Limb (tissue), 2 donors: Measurements from ENCODE around the gene GREB1L.

ENCODE experiments used
- DNase-seq, 2 donors: peaks; one replicate each; pipeline ENCODE4 v3.0.0-alpha.2; 2016; ENCODE audit errors: extremely low spot score in 2 of 2

The GREB1L gene

DNA sequence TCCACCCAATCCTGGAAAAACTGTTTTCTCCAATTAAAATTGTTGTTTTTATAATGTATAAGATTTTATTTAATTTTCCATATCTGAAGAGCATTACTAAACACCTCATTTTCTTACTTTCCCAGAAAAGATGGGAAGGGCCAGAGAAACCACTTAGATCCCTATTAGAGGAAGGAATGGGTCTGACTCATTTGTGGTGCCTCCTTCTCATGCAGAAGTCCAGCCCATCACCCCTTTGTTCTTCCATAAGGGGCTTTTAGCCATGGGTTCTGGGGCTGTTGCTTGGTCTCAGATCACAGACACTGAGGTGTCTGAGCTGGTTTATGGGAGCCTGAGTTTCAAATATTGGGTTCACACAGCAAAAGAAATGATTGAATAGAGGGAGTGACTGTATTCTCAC lies 206.3 kb downstream of the GREB1L start:
- DNase-seq = no peak

DNA sequence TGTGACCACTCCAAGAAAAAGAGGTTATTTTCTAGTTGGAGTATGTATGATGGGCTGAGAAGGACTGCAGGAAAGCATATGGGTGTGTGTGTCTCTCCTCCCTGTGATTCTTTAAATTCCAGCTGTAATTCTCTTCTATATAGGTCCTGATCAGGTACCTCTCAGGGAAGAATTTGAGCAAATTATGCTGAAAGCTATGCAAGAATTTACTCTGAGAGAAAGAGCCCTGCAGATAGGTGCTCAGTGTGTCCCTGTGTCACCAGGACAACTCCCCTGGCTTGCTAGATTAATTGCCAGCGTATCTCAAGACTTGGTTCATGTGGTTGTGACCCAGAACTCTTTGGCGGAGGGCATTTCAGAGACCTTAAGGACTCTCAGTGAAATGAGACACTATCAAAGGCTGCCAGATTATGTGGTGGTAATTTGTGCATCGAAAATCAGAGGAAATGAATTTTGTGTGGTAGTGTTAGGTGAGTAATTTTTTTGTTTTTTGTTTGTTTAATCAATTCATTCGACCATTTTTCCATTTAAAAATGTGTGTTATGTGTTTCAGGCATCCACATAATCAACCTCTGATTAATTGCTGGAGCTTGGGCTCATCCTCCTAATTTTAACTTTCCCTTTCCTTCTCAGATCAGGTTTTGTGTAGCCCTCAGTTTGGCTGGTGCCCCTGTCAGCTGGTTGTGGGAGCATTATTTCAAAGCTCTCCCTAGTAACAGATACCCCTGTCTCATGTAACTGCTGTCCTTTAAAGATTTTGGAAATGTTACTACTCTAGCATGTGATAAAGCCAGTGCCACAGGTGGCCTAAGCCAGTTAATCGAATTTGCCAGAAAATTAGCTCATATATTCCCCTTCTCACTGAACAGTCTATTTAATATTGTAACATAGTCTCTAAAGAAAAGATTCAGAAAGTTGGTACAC lies 207.6 kb downstream of the GREB1L start:
- DNase-seq = no peak

DNA sequence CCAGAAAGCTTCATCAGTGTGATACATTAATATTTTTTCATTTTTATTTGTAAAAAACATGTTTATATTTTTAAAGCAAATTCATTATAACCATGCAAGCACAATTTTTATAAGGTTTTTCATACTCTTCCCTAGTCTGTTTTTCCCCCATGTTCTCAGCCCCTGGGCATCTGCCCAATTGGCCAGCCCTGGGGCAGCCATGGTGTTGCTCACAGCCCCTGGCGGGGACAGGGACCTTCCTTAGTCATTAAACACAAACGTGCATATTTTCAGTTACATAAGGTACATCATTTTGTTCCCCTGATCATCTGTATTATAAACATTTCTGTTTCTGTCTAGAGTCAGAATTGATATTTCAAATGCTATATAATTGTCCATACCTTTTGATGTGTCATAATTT lies 208.5 kb downstream of the GREB1L start:
- no peak for DNase-seq

DNA sequence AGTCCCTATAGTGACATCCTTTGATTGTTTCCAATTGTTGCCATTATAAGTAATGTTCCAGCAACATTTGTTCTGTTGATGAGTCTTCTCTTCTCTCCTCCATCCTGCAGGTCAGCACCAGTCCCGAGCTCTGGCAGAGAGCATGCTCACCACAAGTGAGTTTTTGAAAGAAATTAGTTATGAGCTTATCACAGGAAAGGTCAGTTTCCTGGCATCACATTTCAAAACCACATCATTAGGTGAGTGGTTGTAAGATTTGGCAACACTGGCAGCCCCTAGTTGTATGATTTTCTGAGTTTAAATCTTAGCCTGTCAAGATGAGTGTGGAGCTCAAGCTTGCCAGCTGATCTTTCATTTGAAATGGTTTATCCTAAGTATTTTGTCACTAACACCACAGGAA lies 208.9 kb downstream of the GREB1L start:
- no peak for DNase-seq

DNA sequence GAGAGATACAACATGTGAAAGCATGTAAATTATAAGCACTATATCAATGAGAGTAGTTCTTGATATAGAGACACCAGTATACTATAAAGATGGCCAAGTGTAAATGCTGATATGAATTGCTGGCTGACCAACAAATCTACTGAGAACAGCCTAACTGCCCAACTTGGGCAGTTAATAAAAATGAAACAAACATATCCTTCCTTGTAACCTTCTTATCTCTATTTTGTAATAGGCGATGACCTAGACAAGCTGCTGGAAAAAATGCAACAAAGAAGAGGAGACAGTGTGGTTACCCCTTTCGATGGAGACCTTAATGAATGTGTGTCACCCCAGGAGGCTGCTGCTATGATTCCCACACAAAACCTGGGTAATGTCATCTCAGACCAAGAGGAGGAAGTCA lies 209.8 kb downstream of the GREB1L start:
- DNase-seq = no peak

DNA sequence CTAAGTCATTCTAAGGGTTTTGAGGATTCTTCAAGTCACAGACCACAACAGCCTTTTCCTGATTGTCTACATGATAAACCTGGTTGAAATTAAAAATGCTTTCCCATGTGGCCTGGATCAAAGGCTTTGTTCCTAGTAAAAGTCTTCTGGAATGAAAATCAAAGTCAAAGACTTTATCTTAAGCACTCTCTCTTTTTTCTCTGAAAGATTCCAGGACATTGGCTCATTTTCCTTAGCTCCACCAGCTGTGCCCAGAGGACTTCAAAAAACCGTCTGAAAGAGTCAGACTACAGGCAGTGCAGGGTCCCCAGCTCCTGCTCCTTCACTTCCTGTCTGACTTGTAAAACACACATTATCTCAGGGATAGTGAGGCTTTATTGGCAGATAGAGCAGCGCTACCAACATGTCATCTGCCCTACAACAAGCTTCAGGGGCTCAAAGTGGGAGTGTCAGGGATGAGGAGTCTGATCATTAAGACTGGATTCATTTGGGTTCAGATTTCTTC lies 210.3 kb downstream of the GREB1L start:
- no peak for DNase-seq

DNA sequence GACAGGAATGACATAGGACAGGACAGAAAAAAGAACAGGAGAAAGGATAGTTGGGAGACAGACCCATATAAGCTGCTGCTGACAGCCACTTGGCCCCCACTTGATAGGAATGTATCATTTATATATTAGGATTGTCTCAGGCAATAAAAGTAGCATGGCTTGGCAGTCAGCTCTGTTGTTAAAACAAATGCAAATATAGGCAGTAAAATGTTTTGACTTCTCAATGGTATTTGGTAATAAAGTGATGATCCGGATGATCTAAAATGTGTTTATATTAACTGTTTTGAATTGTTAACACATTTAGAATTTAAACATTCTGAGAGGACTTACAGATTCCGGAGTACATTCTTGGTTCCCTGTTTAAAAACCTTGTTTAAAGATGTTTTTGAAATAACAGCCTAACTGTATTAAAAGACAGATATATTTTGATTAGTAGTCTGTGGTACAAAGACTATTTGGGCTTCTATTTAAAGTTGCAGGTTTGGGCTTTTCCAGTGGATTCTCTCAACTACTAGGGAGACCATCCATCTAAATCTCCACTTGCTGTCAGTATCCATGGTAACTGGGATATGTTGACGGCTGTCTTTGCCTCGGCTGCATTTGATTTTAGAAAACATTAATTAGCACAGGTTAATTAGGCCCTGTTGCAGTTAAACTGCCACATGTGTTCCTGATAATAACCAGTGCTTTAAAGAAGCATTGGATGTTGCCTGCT lies 210.9 kb downstream of the GREB1L start:
- DNase-seq = no peak

DNA sequence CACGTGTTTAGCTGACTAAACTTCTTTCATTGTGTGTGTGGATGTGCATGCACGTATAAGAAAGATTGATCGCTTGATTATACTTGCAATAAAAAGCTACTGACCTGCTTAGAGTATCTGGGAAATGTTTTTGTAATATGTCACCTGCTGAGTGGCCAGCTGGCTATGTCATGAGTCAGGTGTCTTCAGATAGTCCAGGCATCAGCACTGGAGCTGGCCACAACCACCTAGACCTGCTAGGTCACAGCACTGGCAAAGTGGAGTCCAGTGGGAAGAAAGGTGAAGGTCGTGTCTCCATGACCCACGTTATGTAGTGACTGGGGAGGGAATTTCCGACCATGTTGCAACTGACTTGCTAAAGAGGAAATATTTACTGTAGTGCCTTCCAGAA lies 211.5 kb downstream of the GREB1L start:
- no peak for DNase-seq

DNA sequence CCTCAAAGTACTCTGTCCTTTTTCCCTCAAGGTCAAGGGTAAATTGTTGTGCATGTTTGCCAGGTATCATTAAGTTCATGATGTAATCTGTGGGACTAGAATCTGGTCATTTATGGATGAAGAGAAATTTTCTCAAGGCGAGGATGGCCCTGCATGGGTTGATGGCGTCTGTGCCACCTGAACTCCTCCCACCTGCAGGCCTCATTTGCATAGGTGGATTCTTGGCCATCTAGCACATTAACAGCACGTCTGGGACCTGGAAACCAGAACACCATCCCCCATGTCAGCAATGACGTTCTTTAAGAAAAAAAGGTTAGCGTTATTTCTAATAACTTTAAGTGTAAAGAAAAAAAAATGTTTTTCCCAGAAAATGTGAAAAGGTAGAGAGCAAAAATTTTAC lies 212.7 kb downstream of the GREB1L start:
- DNase-seq = no peak

DNA sequence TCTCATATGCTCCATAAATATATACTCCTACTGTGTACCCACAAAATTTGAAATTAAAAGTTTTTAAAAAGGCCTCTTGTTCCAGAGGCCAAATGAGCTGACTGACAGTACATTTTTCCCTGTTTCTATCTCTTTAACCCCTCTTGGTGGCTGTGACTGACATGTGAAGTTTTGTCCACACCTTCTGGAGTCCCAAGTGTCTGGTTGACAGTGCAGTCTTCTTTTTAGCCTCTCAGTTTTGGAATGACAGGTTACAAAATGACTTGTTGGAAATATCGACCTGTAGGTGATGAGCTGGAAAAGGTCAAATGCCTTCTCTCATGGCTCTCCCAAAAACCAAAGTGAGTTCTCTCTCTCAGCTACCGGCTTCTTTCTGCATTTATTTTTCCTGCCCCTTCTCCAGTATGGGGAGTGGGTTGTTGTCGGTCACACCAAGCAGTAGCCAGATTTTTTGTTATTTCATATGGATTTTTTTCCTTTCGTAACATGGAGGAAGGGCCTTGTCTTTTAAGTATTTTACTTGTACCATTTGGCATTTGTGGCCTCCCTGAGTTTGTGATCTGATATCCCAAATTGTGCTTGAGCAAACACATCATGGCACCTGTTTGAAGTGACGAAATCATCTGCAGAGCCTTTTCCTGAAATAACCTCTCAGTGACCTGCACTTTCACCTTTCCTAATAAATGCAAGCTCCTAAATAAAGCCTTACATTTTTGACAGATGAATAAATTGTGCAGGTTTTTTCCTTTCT lies 214.6 kb downstream of the GREB1L start:
- DNase-seq = no peak

DNA sequence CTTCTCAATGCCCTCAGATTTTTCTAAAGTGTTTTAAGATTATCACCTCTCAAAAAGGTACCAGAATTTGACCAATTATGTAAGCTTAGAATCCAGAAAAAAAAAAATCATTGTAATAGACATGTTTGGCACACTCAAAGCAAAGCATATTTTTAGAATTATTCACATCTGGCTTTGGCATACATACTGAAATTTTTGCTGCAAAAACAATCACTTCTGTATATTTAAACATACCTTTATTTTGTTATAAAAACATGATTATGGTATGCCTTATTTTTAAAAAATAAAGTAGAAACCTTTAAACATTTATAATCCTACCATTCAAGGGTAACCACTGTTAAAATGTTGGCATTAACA lies 215.1 kb downstream of the GREB1L start:
- DNase-seq = no peak

DNA sequence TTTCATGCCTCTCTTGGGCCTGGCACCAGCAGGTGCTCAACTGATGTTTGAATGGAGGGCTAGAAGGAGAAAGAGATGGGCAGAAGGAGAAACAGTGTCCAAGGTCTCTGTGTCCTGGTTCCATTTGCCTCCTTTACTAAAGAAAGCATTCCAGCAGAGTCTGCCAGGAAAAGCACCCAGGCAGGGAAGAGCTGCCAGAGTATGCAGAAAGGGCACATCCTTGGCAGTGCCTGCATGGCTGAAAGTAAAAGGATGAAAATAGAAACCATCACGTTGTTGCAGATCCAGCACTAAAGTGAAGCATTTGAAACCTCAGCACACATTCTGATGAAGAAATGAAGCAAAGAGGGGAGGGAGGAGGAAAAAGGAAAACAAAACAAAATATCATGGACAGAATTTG lies 216.3 kb downstream of the GREB1L start:
- no peak for DNase-seq

DNA sequence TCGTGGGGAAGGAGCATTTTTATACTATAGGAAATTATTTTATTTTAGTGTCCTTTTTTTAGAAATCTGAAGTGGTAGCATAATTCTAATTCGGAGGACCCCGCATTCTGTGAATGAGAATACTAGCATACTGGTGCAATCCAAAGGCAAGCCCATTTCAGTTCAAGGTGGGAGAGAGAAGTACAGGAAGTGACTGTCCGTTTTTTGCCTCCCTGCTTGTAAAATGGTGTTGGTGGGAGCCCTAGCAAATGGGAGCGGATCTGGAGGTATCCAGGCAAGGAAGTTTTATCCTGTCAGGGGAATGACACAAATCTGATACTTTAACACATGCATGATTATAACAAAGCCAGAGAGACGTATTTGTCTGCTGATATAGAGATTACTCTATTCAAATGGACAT lies 216.8 kb downstream of the GREB1L start:
- no peak for DNase-seq

DNA sequence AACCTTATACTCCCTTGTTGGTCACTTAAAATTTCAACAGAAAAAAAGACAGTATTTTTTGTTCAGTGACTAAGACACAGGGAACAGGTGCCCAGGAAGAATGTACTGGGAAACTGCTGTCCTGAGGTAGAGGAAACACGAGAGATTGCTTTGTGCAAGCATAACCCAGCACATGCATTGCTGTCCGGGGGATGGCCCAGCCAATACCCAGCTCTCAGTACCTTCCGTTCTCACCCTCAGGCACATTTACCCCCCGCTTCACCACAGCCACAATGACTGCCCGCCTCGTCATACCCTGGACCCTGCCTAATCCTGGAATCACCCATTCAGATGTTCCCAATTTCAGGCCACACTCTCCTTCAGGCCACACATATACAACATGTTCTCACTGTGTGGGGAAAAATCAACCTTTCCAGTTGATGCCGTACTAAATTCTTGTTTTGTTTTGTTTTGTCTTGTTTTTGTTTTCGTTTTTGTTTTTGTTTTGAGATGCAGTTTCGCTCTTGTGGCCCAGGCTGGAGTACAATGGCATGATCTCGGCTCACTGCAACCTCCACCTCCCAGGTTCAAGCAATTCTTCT lies 217.8 kb downstream of the GREB1L start:
- no peak for DNase-seq

DNA sequence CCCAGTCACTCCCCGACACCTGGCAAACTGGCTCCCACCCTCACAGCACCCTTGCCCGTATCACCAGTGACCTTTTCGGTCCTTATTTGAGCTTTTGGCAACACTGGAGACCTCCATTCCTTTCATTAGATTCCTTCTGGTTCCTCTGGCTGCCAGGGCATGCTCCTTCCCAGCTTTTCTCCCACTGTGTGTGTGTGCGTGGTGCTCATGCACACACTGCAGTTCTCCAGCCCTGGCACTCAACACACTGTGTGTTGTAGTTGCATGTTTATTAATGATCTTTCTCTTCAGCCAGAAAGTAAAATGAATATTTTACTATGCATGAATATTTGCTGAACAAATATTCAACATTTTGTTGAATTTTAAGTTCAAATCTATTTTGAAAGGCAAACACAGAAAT lies 219.4 kb downstream of the GREB1L start:
- no peak for DNase-seq

DNA sequence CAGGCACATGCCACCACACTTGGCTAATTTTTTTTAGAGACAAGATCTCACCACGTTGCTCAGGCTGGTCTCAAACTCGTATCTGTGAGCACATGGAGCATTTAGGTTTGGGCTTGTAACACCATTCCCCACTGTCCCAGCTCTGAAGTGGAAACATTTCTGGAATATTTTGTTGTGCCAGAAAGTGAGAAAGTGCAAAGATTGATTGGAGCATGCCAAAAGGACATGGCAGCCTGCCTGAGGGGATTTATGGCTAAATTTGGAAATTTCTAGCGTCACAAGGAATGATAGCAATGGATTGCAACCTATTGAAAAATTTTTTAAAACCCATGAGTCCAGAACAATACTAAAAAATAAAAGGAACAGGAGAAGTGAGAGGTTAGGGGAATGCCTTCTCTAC lies 221.7 kb downstream of the GREB1L start:
- no peak for DNase-seq

DNA sequence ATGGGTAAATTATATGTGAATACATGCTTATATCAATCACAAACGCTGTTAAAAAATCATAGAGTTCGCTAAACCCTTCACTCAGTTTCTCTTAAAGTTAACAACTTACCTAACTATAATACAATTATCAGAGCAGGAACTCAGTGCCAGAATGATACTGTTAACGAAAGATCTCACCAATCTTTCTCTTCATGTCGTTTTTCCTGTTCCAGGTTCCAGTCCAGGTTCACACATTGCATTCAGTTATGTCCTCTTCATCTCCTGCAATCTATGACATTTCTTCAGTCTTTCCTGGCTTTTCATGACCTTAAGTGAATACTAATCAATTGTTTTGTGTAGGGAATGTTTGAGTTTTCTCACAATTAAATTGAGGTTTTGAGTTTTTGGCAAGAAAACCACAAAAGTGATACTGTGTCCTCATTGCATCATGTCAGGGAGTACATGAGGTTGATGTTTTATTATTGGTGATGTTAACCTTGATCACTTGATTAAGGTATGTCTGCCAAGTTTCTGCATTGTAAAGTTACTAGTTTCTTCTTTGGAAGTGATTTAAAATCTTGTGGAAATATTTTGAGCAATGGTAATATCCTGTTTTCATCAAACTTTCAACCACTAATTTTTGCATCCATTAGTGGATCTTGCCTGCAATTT lies 226.6 kb downstream of the GREB1L start:
- no peak for DNase-seq

DNA sequence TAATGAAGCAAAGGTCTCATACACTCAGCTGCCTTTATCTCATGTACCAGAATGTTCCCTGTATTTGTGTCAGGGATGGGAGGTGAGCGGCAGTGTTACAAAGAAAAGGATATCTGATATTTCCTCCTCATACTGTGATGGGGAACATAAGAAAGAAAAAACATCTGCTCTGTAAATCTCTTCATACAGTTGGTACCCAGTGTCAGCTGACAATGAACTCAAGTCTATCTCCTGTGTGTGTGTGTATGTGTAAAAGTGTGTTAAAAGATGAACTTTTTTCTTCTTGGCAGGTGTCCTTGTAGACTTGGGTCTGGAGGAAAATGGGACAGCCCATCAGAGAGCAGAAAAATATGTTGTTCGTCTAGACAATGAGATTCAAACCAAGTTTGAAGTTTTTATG lies 230.7 kb downstream of the GREB1L start:
- DNase-seq = no peak

DNA sequence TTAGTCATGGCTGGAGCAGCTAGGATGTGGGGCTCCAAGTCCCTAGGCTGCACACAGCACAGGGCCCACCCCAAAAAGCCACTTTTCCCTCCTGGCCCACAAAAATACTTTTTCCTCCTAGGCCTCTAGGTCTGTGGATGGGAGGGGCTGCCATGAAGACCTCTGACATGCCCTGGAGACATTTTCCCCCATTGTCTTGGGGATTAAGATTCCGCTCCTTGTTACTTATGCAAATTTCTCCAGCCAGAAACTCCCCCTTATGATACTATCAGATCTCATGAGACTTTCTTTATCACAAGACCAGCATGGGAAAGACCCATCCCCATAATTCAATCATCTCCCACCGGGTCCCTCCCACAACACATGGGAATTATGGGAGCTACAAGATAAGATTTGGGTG lies 232.6 kb downstream of the GREB1L start:
- DNase-seq = no peak

DNA sequence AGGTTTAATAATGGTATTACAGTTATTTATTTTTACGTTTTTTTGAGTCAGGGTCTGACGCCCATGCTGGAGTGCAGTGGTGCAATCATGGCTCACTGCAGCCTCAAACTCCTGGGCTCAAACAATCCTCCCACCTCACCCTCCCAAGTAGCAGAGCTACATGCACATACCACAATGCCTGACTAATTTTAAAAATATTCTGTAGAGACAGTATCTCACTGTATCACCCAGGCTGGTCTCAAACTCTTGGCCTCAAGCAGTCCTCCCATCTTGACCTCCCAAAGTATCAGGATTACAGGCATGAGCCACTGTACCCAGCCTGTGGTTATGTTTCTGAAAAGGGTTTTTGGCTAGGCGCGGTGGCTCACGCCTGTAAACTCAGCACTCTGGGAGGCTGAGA lies 237.7 kb downstream of the GREB1L start:
- DNase-seq = no peak

DNA sequence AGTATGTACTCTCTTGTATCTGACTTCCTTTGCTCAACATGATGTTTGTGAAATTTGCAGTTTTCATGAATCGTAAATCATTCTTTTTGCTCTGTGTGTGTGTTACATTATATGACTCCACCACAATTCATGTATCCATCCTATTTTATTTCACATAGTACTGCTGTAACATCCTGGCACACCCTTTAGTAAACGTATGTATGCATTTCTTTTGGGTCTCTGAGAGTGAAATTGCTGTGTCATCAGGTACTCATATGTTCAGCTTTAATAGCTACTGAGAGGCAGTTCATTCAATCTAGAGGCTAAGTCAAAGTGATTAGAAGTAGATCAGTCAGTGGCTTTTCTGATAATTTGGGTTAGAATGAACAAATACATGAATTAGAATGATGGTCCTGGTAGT lies 239.7 kb downstream of the GREB1L start:
- no peak for DNase-seq
